NCI-H226 (cell line): ENCODE measurements around the gene ST8SIA5.

Experiments
- DNase-seq: peaks from one replicate; pipeline ENCODE4 v3.0.0-alpha.2; 2015

ST8SIA5 gene

GRCh38 chr18:46738491-46738890, 18.4 kb downstream of the ST8SIA5 start:
- no peak for DNase-seq

- DNase-seq: no peak
Measured at GRCh38 chr18:46736736-46737135, 20.1 kb downstream of the ST8SIA5 start.

- no peak for DNase-seq
Measured at GRCh38 chr18:46736135-46736534, 20.7 kb downstream of the ST8SIA5 start.

GRCh38 chr18:46734981-46735380, 21.9 kb downstream of the ST8SIA5 start:
- no peak for DNase-seq

GRCh38 chr18:46733872-46734271, 23.0 kb downstream of the ST8SIA5 start:
- DNase-seq: no peak

- no peak for DNase-seq
Measured at GRCh38 chr18:46732801-46733200, 24.1 kb downstream of the ST8SIA5 start.

- no peak for DNase-seq
Measured at GRCh38 chr18:46732201-46732600, 24.7 kb downstream of the ST8SIA5 start.

GRCh38 chr18:46731316-46731715, 25.5 kb downstream of the ST8SIA5 start:
- no peak for DNase-seq

- no peak for DNase-seq
Measured at GRCh38 chr18:46728219-46728930, 28.5 kb downstream of the ST8SIA5 start.

- no peak for DNase-seq
Measured at GRCh38 chr18:46727177-46727576, 29.7 kb downstream of the ST8SIA5 start.

- DNase-seq: no peak
Measured at GRCh38 chr18:46725310-46725709, 31.5 kb downstream of the ST8SIA5 start.

- no peak for DNase-seq
Measured at GRCh38 chr18:46723856-46724415, 32.9 kb downstream of the ST8SIA5 start.

GRCh38 chr18:46722051-46722450, 34.8 kb downstream of the ST8SIA5 start:
- no peak for DNase-seq

GRCh38 chr18:46721331-46721730, 35.5 kb downstream of the ST8SIA5 start:
- no peak for DNase-seq

- DNase-seq: no peak
Measured at GRCh38 chr18:46720521-46720920, 36.3 kb downstream of the ST8SIA5 start.

- no peak for DNase-seq
Measured at GRCh38 chr18:46720092-46720491, 36.8 kb downstream of the ST8SIA5 start.

GRCh38 chr18:46719388-46719787, 37.5 kb downstream of the ST8SIA5 start:
- DNase-seq: no peak

GRCh38 chr18:46718501-46719341, 38.1 kb downstream of the ST8SIA5 start:
- peak; percentile 58 for DNase-seq

GRCh38 chr18:46716827-46717226, 40.0 kb downstream of the ST8SIA5 start:
- no peak for DNase-seq

GRCh38 chr18:46716336-46716735, 40.5 kb downstream of the ST8SIA5 start:
- DNase-seq: no peak

GRCh38 chr18:46715062-46715461, 41.8 kb downstream of the ST8SIA5 start:
- DNase-seq: no peak

GRCh38 chr18:46712406-46712805, 44.4 kb downstream of the ST8SIA5 start:
- no peak for DNase-seq

- no peak for DNase-seq
Measured at GRCh38 chr18:46711444-46711863, 45.4 kb downstream of the ST8SIA5 start.

- no peak for DNase-seq
Measured at GRCh38 chr18:46706968-46707367, 49.9 kb downstream of the ST8SIA5 start.
